AG10803 (cell line): ENCODE data around the gene QTRT2.

ENCODE experiments used
- DNase-seq: peaks from one replicate; pipeline ENCODE4 v3.0.0; 2010; ENCODE audit warnings: low read depth
- H3K4me3 ChIP-seq: 2 replicates; pipeline ENCODE4 v1.5.1; 2011; ENCODE audit warnings: mild to moderate bottlenecking, low read length, control low read depth
- CTCF ChIP-seq: conservative IDR thresholded peaks from 2 replicates; pipeline ENCODE4 v1.5.1; 2011; ENCODE audit warnings: mild to moderate bottlenecking, low read length, control low read depth, inconsistent platforms

The QTRT2 gene

DNA sequence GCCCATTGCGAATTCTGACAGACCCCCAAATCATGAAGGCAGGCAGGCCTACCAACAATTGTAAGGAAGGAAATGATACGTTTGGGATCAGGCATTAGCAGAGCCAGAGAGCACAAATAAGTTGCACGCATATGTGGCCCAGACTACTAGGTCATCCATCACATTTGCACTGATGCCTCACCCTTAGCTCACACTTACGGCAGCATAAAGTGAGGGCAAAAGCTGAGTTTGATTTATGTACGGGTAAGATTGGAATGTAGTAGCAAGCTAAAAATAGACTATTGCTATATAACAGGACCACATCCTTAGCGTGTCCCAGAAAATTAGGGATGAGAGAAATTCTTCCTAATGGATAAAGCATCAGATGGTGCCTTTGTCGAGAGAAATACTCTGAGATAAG lies 58.6 kb downstream of the QTRT2 start:
- no peak overlapping the region for H3K4me3 ChIP-seq
- TF ChIP-seq CTCF: no peak
- peak; percentile 72 for DNase-seq

GRCh38 chr3:114119776-114120175 lies 63.2 kb downstream of the QTRT2 start:
- TF ChIP-seq CTCF: no peak
- DNase-seq: no peak
- no peak overlapping the region for H3K4me3 ChIP-seq

DNA sequence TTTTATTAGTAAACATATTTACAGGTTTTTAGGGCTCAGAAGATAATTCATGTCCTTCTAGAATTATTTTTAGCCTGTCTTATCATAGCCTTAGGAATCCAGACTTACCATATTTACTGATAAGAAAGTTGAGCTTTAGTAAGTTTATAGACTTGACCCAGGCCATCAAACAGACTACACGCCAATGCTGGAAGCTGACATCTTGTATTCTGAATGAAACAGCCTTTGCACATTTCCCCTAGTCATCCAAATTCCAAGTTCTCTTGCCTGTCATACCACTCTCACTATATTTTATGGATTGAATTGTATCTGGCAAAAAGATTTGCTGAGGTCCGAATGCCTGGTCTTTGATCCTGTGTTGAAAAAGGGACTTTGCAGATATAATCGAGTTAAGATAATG lies 63.7 kb downstream of the QTRT2 start:
- H3K4me3 ChIP-seq: no peak overlapping the region
- TF ChIP-seq CTCF: no peak
- DNase-seq: no peak

DNA sequence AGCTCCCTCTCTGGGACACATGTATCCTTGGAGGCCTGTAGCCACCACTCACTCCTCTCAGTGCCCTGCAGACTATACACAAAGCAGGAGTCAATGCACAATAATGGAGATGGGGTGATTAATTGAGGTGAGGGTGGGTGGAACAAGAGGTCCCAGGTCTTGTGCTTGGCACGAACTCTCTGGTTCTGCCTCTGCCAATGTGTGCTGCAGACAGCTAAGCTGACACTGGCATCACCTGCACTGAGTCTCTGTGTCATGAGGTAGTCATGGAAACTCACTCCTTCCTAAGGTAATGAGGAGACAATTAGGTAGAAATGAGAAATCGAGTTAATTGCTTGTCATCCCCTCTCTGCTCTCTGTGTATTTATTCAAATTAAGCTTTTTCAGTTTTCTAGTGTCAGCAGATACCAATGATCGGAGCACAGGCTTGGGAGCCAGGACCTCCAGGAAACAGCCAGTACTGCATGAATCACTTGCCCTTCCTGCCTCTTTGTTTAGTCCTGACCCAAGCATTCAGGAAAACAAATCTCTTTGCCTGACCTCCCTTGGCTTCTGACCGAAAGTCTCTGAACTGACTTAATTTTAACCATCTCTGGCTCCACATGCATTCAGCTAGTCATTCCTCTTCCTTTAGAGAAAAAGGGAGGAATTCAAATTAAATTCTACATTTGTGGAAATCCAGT lies 65.6 kb downstream of the QTRT2 start:
- peak; percentile 50 for DNase-seq
- H3K4me3 ChIP-seq: no peak overlapping the region
- no peak for TF ChIP-seq CTCF

DNA sequence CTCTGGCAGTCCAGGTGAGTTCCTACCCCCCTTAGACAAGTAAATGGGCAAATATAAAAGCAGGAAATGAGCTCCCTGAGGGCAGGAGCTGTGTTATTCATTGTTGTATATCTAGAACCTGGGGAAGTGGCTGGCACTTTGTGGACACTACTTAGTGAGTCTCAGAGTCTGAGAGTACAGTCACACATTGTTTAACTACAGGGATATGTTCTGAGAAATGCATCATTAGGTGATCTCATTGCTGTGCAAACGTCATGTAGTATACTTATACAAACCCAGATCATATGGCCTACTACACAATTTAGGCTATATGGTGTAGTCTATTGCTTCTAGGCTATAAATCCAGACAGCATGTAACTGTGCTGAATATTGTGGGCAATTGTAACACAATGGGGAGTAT lies 69.9 kb downstream of the QTRT2 start:
- H3K4me3 ChIP-seq: no peak overlapping the region
- DNase-seq: no peak
- no peak for TF ChIP-seq CTCF

DNA sequence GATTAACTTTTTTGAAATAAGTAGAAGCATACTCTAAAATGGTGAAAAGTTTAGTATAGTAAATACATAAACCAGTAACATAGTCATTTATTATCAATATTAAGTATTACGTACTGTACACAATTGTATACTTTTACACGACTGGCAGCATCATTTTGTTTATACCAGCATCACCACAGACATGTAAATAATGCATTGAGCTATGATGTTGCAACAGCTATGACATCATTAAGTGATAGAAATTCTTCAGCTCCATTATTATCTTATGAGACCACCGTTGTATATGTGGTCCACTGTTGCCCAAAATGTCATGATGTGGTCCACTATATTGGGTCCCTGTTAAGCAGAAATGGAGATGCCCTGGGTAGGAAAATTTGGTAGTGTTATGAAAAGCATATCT lies 71.0 kb downstream of the QTRT2 start:
- no peak overlapping the region for H3K4me3 ChIP-seq
- DNase-seq: no peak
- no peak for TF ChIP-seq CTCF

- H3K4me3 ChIP-seq: no peak overlapping the region
- DNase-seq: no peak
- TF ChIP-seq CTCF: no peak
Observed at GRCh38 chr3:114128231-114128630, 71.7 kb downstream of the QTRT2 start.
